Measurements from ENCODE around the gene JUND.
A peak's percentile ranks its signal among the peaks of the same experiment; 100 is the strongest.

JUND gene

DNA sequence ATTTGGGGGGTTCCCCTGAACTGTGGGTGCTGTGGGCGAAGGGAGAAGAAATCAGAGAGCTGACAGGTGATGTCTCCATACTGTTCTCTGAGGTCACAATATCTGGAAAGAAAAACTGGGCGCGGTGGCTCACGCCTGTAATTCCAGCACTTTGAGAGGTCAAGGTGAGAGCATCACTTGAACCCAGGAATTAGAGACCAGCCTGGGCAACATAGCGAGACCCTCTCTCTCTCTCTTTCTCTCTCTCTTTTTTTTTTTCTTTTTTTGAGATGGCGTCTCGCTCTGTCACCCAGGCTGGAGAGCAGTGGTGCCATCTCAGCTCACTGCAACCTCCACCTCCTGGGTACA, 29.1 kb downstream of the JUND start:
- TF ChIP-seq, protein P1, sequence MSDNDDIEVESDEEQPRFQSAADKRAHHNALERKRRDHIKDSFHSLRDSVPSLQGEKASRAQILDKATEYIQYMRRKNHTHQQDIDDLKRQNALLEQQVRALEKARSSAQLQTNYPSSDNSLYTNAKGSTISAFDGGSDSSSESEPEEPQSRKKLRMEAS (IDR thresholded peaks at IDR 0.05; ENCODE audit: low read depth, low read length): no peak
- TF ChIP-seq MYC (IDR thresholded peaks at IDR 0.05; ENCODE audit: low read depth, low read length) (no peak), POLR2A (IDR thresholded peaks at IDR 0.05; ENCODE audit: extremely low read depth, insufficient read length) (no peak)
- TF ChIP-seq, protein P2, sequence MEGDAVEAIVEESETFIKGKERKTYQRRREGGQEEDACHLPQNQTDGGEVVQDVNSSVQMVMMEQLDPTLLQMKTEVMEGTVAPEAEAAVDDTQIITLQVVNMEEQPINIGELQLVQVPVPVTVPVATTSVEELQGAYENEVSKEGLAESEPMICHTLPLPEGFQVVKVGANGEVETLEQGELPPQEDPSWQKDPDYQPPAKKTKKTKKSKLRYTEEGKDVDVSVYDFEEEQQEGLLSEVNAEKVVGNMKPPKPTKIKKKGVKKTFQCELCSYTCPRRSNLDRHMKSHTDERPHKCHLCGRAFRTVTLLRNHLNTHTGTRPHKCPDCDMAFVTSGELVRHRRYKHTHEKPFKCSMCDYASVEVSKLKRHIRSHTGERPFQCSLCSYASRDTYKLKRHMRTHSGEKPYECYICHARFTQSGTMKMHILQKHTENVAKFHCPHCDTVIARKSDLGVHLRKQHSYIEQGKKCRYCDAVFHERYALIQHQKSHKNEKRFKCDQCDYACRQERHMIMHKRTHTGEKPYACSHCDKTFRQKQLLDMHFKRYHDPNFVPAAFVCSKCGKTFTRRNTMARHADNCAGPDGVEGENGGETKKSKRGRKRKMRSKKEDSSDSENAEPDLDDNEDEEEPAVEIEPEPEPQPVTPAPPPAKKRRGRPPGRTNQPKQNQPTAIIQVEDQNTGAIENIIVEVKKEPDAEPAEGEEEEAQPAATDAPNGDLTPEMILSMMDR (IDR thresholded peaks at IDR 0.05; ENCODE audit: low read depth, low read length): no peak
- no peak overlapping the region for H3K4me3 ChIP-seq (ENCODE audit: low read depth, low read length)
- DNase-seq (ENCODE audit: low read depth): no peak

DNA sequence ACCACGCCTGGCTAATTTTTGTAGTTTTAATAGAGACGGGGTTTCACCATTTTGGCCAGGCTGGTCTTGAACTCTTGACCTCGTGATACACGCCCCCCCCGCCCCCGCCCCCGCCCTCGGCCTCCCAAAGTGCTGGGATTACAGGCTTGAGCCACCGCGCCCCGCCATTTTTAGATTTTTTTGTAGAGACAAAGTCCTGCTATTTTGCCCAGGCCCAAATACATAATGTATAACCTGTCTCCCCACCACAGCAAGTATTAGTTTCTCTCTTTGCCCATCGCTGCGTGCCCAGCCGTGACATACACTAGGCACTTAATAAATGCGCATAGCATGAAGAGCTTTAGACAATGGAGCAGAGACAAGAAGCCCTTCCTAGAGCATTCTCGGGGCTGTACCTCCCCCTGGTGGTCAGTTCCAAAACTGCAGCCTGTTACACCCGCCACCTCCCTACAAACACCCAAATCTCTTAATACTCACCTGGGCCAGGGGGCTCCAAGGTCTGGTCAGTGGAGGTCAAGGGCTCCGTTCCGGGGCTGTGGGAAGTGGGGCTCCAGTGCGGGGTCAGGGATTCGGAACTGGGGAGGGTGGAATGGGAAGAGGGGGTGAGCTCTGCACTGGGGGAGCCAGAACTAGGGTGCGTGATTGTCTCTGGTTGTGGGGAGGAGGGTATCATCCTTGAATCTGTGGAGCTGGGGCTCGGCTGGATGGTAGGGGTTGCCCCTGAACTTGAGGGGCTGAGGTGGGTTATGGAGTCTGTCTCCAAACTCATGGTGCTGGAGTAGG, 29.6 kb downstream of the JUND start:
- no peak for TF ChIP-seq POLR2A (IDR thresholded peaks at IDR 0.05; ENCODE audit: extremely low read depth, insufficient read length)
- TF ChIP-seq, protein P1 (IDR thresholded peaks at IDR 0.05; ENCODE audit: low read depth, low read length): peak; percentile 28; the same call in 1 of the 2 replicates
- no peak for TF ChIP-seq MYC (IDR thresholded peaks at IDR 0.05; ENCODE audit: low read depth, low read length)
- TF ChIP-seq, protein P2 (IDR thresholded peaks at IDR 0.05; ENCODE audit: low read depth, low read length): peak; percentile 93
- peak; percentile 71 for DNase-seq (ENCODE audit: low read depth)
- H3K4me3 ChIP-seq (ENCODE audit: low read depth, low read length): no peak overlapping the region

DNA sequence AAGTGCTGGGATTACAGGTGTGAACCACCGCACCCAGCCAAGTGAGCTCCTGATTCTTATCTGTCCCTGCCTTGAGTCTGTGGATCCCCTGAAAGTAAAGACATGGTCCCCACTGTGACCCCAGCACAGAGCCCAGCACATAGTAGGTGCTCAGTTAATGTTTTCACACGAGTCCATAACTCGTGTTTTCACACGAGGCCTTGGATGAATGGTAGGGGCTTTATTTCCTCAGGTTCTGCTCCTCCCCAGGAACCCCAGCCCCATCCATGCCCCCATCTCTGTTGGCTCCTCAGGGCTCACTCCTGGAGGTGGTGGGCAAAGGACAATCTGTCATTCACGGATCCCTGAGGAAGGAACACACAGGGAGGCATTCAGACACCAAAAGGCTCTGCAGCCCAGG, 31.6 kb downstream of the JUND start:
- DNase-seq (ENCODE audit: low read depth): no peak
- H3K4me3 ChIP-seq (ENCODE audit: low read depth, low read length): no peak overlapping the region
- TF ChIP-seq MYC (IDR thresholded peaks at IDR 0.05; ENCODE audit: low read depth, low read length) (no peak), POLR2A (IDR thresholded peaks at IDR 0.05; ENCODE audit: extremely low read depth, insufficient read length) (no peak)
- TF ChIP-seq, protein P1 (IDR thresholded peaks at IDR 0.05; ENCODE audit: low read depth, low read length): no peak
- TF ChIP-seq, protein P2 (IDR thresholded peaks at IDR 0.05; ENCODE audit: low read depth, low read length): no peak

DNA sequence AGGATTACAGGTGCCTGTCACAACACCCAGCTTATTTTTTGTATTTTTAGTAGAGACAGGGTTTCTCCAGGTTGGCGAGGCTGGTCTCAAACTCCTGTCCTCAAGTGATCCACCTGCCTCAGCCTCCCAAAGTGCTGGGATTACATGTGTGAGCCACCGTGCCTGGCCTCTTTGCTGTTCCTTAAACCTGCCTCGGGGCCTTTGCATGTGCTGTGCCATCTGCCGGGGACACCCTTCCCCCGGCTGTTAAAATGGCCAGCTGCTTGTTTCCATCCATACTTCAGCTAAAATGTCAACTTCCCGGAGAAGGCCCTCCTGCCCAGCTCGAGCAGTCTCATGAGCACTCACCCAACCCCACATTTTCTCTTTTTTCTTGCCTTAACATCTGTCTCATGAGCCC, 36.1 kb downstream of the JUND start:
- no peak overlapping the region for H3K4me3 ChIP-seq (ENCODE audit: low read depth, low read length)
- TF ChIP-seq, protein P1 (IDR thresholded peaks at IDR 0.05; ENCODE audit: low read depth, low read length): no peak
- TF ChIP-seq, protein P2 (IDR thresholded peaks at IDR 0.05; ENCODE audit: low read depth, low read length): no peak
- no peak for TF ChIP-seq MYC (IDR thresholded peaks at IDR 0.05; ENCODE audit: low read depth, low read length)
- no peak for TF ChIP-seq POLR2A (IDR thresholded peaks at IDR 0.05; ENCODE audit: extremely low read depth, insufficient read length)
- no peak for DNase-seq (ENCODE audit: low read depth)

DNA sequence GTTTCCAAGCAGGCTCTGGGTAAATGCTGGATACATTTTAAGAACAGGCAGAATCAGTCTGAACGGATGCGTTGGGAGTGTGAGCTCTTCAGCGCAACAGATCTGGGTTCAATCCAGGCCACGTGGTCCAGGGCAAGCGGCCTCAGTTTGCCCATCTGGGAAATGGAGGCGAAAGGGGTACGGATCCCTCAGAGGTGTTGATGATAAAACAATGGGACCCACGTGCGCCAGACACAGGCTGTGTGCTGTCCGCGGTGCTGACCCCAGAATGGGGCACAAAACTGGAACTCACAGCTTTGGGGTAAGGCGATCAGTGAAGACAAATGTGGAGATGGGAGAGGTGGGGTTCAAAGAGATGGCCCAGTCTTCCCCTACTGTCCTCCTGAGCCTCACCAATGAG, 42.1 kb downstream of the JUND start:
- TF ChIP-seq MYC (IDR thresholded peaks at IDR 0.05; ENCODE audit: low read depth, low read length) (peak; percentile 88), POLR2A (IDR thresholded peaks at IDR 0.05; ENCODE audit: extremely low read depth, insufficient read length) (no peak)
- TF ChIP-seq, protein P1 (IDR thresholded peaks at IDR 0.05; ENCODE audit: low read depth, low read length): peak; percentile 98
- DNase-seq (ENCODE audit: low read depth): peak; percentile 34
- H3K4me3 ChIP-seq (ENCODE audit: low read depth, low read length): no peak overlapping the region

DNA sequence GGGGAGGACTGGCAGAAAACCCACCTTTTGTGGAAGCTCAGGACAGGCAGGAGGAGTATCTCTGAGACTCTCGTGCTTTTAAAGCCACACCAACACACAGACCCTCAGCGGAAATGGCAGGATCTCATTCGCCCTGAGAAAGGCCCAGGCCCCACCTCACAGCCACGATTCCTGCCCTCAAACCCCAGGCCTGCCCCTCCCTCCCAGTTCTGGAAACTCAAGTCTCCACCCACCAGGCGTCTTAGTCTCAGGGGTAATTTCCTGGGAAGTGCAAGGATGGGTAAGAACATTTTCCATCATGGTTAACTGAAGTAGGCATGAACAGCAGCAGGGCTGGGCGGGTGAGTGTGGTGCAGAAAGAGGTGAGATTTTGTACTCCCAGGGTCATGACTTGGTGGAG, 47.2 kb downstream of the JUND start:
- TF ChIP-seq MYC (IDR thresholded peaks at IDR 0.05; ENCODE audit: low read depth, low read length) (no peak), POLR2A (IDR thresholded peaks at IDR 0.05; ENCODE audit: extremely low read depth, insufficient read length) (no peak)
- TF ChIP-seq, protein P1 (IDR thresholded peaks at IDR 0.05; ENCODE audit: low read depth, low read length): no peak
- TF ChIP-seq, protein P2 (IDR thresholded peaks at IDR 0.05; ENCODE audit: low read depth, low read length): no peak

More for the DNA sequence above, 47.2 kb downstream of the JUND start:
- no peak for DNase-seq (ENCODE audit: low read depth)
- H3K4me3 ChIP-seq (ENCODE audit: low read depth, low read length): no peak overlapping the region

All from NB4 (cell line).